ENCODE results near the gene FBXW7.

FBXW7 gene

DNA sequence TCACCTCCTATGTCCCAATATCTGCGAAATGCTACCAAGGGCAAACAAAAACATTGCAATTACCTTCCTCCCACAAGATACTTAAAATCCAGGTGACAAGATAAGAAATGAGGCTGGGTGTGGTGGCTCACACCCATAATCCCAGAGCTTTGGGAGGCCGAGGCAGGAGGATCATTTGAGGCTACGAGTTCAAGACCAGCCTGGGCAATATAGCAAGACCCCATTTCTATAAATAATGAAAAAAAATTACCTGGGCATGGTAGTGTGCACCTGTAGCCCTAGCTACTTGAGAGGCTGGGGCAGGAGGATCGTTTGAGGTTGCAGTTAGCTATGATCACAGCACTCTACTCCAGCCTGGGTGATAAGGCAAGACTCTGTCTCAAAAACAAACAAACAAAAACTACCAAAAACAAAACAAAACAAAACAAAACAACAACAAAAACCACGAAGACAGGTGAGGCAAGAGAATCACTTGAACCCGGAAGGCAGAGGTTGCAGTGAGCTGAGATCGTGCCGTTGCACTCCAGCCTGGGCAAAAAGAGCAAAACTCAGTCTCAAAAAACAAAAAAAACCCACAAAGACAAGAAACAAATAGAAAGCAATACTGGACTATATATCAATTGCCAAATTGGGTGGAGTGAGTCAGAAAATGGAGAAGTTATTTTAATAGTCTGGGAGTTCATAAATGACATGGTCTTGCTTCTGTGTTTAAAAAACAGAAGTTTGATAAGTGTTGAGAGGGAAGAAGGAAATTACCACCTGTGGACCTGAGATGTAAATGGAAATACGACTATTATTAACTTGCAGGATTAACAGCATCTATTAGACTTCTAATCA lies 176.5 kb downstream of the FBXW7 start:
- Histone ChIP-seq H3K79me2 (ENCODE audit: control insufficient read depth, insufficient read depth, low read length, unreplicated experiment) (peaks cover 4% of the 10 kb centered on the region), H3K27ac (ENCODE audit: low read depth, low read length) (peak overlapping the region; percentile 9), H3K4me3 (ENCODE audit: low read depth, low read length) (no peak overlapping the region), H3K4me1 (ENCODE audit: control insufficient read depth, insufficient read depth, low read length, unreplicated experiment) (peaks cover 68% of the 10 kb centered on the region), H2AFZ (ENCODE audit: low read length, unreplicated experiment) (no peak overlapping the region), H3K27me3 (ENCODE audit: insufficient read depth, low read length) (no peaks in the 10 kb centered on the region), H3K36me3 (ENCODE audit: insufficient read depth, low read length) (no peaks in the 10 kb centered on the region)

DNA sequence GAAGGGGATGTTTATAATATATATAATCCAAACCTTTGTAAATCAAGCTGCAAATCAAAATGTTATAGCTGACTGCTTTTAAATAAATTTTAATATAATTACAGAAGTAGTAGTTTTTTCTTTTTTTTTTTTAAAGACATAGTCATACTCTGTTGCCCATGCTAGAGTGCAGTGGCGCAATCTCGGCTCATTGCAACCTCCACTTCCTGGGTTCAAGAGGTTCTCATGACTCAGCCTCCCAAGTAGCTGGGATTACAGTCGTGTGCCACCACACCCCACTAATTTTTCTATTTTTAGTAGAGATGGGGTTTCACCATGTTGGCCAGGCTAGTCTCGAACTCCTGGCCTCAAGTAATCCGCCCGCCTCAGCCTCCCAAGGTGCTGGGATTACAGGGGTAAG lies 178.7 kb downstream of the FBXW7 start:
- Histone ChIP-seq H3K36me3 (ENCODE audit: insufficient read depth, low read length) (no peaks in the 10 kb centered on the region), H3K79me2 (ENCODE audit: control insufficient read depth, insufficient read depth, low read length, unreplicated experiment) (peaks cover 4% of the 10 kb centered on the region)

DNA sequence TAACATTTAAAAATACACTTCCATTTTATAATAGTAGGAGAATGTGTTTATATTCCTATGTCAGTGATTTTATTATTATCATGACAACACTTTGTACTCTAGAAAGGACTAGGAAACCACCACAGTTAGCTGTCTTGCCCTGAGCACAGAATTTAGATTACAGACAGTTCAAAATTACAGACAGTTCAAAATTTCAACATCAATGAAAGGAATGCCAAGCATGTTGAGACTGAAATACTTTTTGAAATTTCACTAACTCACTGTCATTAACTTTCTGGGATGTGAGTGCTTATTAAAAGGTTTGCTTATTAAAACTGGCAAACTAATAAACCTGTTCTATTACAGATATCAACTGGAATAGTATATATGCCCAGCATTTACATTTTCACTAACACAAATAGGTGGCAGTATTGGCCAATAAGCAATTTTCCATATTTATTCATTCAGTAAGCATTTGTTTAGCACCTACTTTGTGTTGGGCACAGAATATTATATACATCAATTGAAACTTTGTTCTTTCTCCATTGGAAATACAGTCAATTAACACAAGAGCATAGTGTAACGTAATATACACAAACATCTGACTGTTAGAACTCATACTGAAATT lies 179.4 kb downstream of the FBXW7 start:
- no peaks in the 10 kb centered on the region for H3K27me3 ChIP-seq (ENCODE audit: insufficient read depth, low read length)
- peak overlapping the region; percentile 28; the same call in 1 of the 2 replicates for H3K4me3 ChIP-seq (ENCODE audit: low read depth, low read length)
- H3K4me1 ChIP-seq (ENCODE audit: control insufficient read depth, insufficient read depth, low read length, unreplicated experiment), result peaks cover 57% of the 10 kb centered on the region
- H3K27ac ChIP-seq (ENCODE audit: low read depth, low read length), result peak overlapping the region; percentile 63
- no peak overlapping the region for H2AFZ ChIP-seq (ENCODE audit: low read length, unreplicated experiment)
- H3K79me2 ChIP-seq (ENCODE audit: control insufficient read depth, insufficient read depth, low read length, unreplicated experiment), result peaks cover 4% of the 10 kb centered on the region
- H3K36me3 ChIP-seq (ENCODE audit: insufficient read depth, low read length), result no peaks in the 10 kb centered on the region

More for the DNA sequence above, 178.7 kb downstream of the FBXW7 start:
- Histone ChIP-seq H2AFZ (ENCODE audit: low read length, unreplicated experiment) (no peak overlapping the region), H3K4me3 (ENCODE audit: low read depth, low read length) (no peak overlapping the region), H3K27ac (ENCODE audit: low read depth, low read length) (peak overlapping the region; percentile 63), H3K27me3 (ENCODE audit: insufficient read depth, low read length) (no peaks in the 10 kb centered on the region), H3K4me1 (ENCODE audit: control insufficient read depth, insufficient read depth, low read length, unreplicated experiment) (peaks cover 57% of the 10 kb centered on the region)

DNA sequence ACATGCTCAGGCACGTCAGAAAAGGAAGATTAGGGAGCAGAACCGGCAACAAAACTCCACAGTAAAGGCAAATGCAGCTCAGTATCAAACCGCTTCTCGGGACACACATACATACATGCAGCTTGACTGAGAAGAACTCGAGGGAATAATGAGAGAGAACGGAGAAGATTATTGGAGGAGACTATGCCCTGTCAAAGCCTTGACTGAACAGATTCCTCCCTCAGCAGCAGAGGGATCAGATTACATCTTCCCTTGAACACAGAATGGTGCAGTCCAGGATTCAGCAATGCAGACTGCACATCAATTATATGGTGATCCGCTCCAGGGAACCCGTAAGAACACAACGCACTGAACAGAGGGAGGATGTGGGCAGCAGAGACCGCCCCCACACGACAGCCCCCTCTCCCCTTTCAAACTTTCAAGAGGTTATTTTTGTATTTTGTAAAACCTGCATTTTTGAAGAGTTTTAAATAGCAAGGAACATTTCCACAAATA lies 183.2 kb downstream of the FBXW7 start:
- no peaks in the 10 kb centered on the region for H3K36me3 ChIP-seq (ENCODE audit: insufficient read depth, low read length)
- peak overlapping the region; percentile 81 for H3K4me3 ChIP-seq (ENCODE audit: low read depth, low read length)
- H3K4me1 ChIP-seq (ENCODE audit: control insufficient read depth, insufficient read depth, low read length, unreplicated experiment), result peaks cover 27% of the 10 kb centered on the region
- no peaks in the 10 kb centered on the region for H3K79me2 ChIP-seq (ENCODE audit: control insufficient read depth, insufficient read depth, low read length, unreplicated experiment)
- H2AFZ ChIP-seq (ENCODE audit: low read length, unreplicated experiment), result peak overlapping the region; percentile 58
- H3K27ac ChIP-seq (ENCODE audit: low read depth, low read length), result peak overlapping the region; percentile 72
- no peaks in the 10 kb centered on the region for H3K27me3 ChIP-seq (ENCODE audit: insufficient read depth, low read length)

GRCh38 chr4:152352215-152352614 lies 183.7 kb downstream of the FBXW7 start:
- H3K36me3 ChIP-seq (ENCODE audit: insufficient read depth, low read length), result no peaks in the 10 kb centered on the region
- peak overlapping the region; percentile 72 for H3K27ac ChIP-seq (ENCODE audit: low read depth, low read length)
- peaks cover 23% of the 10 kb centered on the region for H3K4me1 ChIP-seq (ENCODE audit: control insufficient read depth, insufficient read depth, low read length, unreplicated experiment)
- H3K79me2 ChIP-seq (ENCODE audit: control insufficient read depth, insufficient read depth, low read length, unreplicated experiment), result no peaks in the 10 kb centered on the region
- H3K27me3 ChIP-seq (ENCODE audit: insufficient read depth, low read length), result no peaks in the 10 kb centered on the region
- H2AFZ ChIP-seq (ENCODE audit: low read length, unreplicated experiment), result peak overlapping the region; percentile 58
- H3K4me3 ChIP-seq (ENCODE audit: low read depth, low read length), result peak overlapping the region; percentile 81

GRCh38 chr4:152351080-152351479 lies 184.8 kb downstream of the FBXW7 start:
- Histone ChIP-seq H3K36me3 (ENCODE audit: insufficient read depth, low read length) (no peaks in the 10 kb centered on the region), H3K27ac (ENCODE audit: low read depth, low read length) (no peak overlapping the region), H3K79me2 (ENCODE audit: control insufficient read depth, insufficient read depth, low read length, unreplicated experiment) (no peaks in the 10 kb centered on the region), H3K4me1 (ENCODE audit: control insufficient read depth, insufficient read depth, low read length, unreplicated experiment) (peaks cover 14% of the 10 kb centered on the region), H3K27me3 (ENCODE audit: insufficient read depth, low read length) (no peaks in the 10 kb centered on the region), H2AFZ (ENCODE audit: low read length, unreplicated experiment) (no peak overlapping the region), H3K4me3 (ENCODE audit: low read depth, low read length) (peak overlapping the region; percentile 81; the same call in 1 of the 2 replicates)

DNA sequence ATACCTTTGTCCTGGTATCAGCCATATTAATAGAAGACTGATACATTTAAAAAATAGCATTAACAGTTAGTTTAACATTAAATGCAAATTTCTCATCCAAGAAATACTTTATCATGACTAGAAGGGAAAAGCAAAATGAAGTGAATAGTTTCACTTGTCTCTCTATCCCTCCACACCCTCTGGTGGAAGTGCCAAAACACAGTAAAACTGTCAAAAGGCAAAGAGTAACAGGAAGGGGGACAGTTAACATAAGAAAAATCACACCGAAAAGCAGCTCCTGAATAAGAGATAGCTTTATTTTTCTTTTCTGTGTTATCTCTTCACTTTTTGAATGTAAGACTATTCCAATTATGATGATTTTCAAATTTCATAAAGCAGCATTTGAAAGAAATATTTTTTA lies 187.2 kb downstream of the FBXW7 start:
- no peak overlapping the region for H3K27ac ChIP-seq (ENCODE audit: low read depth, low read length)
- H3K36me3 ChIP-seq (ENCODE audit: insufficient read depth, low read length), result no peaks in the 10 kb centered on the region
- no peaks in the 10 kb centered on the region for H3K27me3 ChIP-seq (ENCODE audit: insufficient read depth, low read length)
- peaks cover 6% of the 10 kb centered on the region for H3K4me1 ChIP-seq (ENCODE audit: control insufficient read depth, insufficient read depth, low read length, unreplicated experiment)
- H3K79me2 ChIP-seq (ENCODE audit: control insufficient read depth, insufficient read depth, low read length, unreplicated experiment), result no peaks in the 10 kb centered on the region
- H3K4me3 ChIP-seq (ENCODE audit: low read depth, low read length), result no peak overlapping the region
- no peak overlapping the region for H2AFZ ChIP-seq (ENCODE audit: low read length, unreplicated experiment)

GRCh38 chr4:152346979-152347378 lies 188.9 kb downstream of the FBXW7 start:
- no peak overlapping the region for H3K27ac ChIP-seq (ENCODE audit: low read depth, low read length)
- H3K36me3 ChIP-seq (ENCODE audit: insufficient read depth, low read length), result no peaks in the 10 kb centered on the region
- no peak overlapping the region for H2AFZ ChIP-seq (ENCODE audit: low read length, unreplicated experiment)
- no peak overlapping the region for H3K4me3 ChIP-seq (ENCODE audit: low read depth, low read length)
- H3K79me2 ChIP-seq (ENCODE audit: control insufficient read depth, insufficient read depth, low read length, unreplicated experiment), result no peaks in the 10 kb centered on the region
- H3K4me1 ChIP-seq (ENCODE audit: control insufficient read depth, insufficient read depth, low read length, unreplicated experiment), result no peaks in the 10 kb centered on the region
- no peaks in the 10 kb centered on the region for H3K27me3 ChIP-seq (ENCODE audit: insufficient read depth, low read length)

DNA sequence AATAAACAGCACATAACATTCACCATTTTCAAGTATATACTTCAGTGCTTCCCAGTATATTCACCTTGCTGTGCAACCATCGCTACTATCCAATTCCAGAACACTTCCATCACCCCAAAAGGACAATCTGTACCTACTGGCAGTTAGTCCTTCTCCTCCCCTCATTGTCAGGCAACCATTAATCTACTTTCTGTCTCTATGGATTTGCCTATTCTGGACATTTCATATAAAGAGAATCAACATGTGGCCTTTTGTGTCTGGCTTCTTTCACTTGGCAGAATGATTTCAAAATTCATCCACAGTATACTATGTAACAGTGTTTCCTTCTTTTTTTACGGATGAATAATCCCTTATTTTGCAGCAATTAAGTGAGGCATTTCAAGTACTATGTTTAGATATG lies 189.4 kb downstream of the FBXW7 start:
- Histone ChIP-seq H3K79me2 (ENCODE audit: control insufficient read depth, insufficient read depth, low read length, unreplicated experiment) (no peaks in the 10 kb centered on the region), H3K27me3 (ENCODE audit: insufficient read depth, low read length) (no peaks in the 10 kb centered on the region), H3K36me3 (ENCODE audit: insufficient read depth, low read length) (no peaks in the 10 kb centered on the region), H3K4me3 (ENCODE audit: low read depth, low read length) (no peak overlapping the region), H2AFZ (ENCODE audit: low read length, unreplicated experiment) (no peak overlapping the region), H3K27ac (ENCODE audit: low read depth, low read length) (no peak overlapping the region), H3K4me1 (ENCODE audit: control insufficient read depth, insufficient read depth, low read length, unreplicated experiment) (no peaks in the 10 kb centered on the region)

DNA sequence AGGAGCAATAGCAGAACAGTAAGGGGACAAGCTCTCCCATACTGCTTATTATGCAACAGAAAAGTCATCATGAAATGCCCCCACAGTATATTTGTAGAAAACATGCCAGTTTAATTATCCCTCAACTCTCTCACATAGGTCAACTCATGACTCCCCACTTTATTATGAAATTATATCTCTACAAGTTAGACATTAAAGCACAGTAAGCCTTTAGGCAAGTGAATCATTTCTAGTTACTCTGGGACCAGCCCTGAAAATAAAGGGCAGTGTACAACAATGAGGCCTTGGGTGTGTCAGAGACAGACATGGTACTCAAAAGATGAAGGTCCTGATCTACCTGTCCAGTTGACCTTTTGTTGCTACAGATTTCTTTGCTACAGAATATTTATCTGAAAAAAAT lies 191.9 kb downstream of the FBXW7 start:
- H3K36me3 ChIP-seq (ENCODE audit: insufficient read depth, low read length), result no peaks in the 10 kb centered on the region
- H3K4me1 ChIP-seq (ENCODE audit: control insufficient read depth, insufficient read depth, low read length, unreplicated experiment), result no peaks in the 10 kb centered on the region
- no peaks in the 10 kb centered on the region for H3K79me2 ChIP-seq (ENCODE audit: control insufficient read depth, insufficient read depth, low read length, unreplicated experiment)
- no peaks in the 10 kb centered on the region for H3K27me3 ChIP-seq (ENCODE audit: insufficient read depth, low read length)
- H3K27ac ChIP-seq (ENCODE audit: low read depth, low read length), result no peak overlapping the region
- no peak overlapping the region for H3K4me3 ChIP-seq (ENCODE audit: low read depth, low read length)
- no peak overlapping the region for H2AFZ ChIP-seq (ENCODE audit: low read length, unreplicated experiment)

GRCh38 chr4:152342293-152342692 lies 193.6 kb downstream of the FBXW7 start:
- Histone ChIP-seq H3K27me3 (ENCODE audit: insufficient read depth, low read length) (no peaks in the 10 kb centered on the region), H2AFZ (ENCODE audit: low read length, unreplicated experiment) (no peak overlapping the region), H3K27ac (ENCODE audit: low read depth, low read length) (no peak overlapping the region)

More at GRCh38 chr4:152342293-152342692, 193.6 kb downstream of the FBXW7 start:
- no peaks in the 10 kb centered on the region for H3K4me1 ChIP-seq (ENCODE audit: control insufficient read depth, insufficient read depth, low read length, unreplicated experiment)
- H3K36me3 ChIP-seq (ENCODE audit: insufficient read depth, low read length), result peaks cover 3% of the 10 kb centered on the region; the same call in 1 of the 2 replicates
- no peak overlapping the region for H3K4me3 ChIP-seq (ENCODE audit: low read depth, low read length)
- no peaks in the 10 kb centered on the region for H3K79me2 ChIP-seq (ENCODE audit: control insufficient read depth, insufficient read depth, low read length, unreplicated experiment)
